IMR-90 (cell line): Measurements from ENCODE around the gene CLPTM1L. TPM values are rescaled to one million over a fixed set of nuclear protein-coding genes. Genes with fewer than 3 reads are reported as not detected.

Experiments
- MAFK ChIP-seq: IDR thresholded peaks from 2 replicates; pipeline ENCODE4 v1.6.1; 2012; ENCODE audit warnings: low read depth, low read length, improper control_type of control experiment
- NFE2L2 ChIP-seq: fragments of 150-350 bp; IDR thresholded peaks from 2 replicates; pipeline ENCODE4 v1.6.1; 2016; ENCODE audit warnings: low read depth, mild to moderate bottlenecking, low read length
- USF2 ChIP-seq: fragments of 150-350 bp; IDR thresholded peaks from 2 replicates; pipeline ENCODE4 v1.6.1; 2017; ENCODE audit warnings: mild to moderate bottlenecking, antibody characterized with exemption, low read length, low read depth
- polyA plus RNA-seq, 3 experiments: library from polyadenylated mRNA; depleted of rRNA; stranded (reverse); fragments of >200 nt; gene quantifications; 2 replicates each; pipeline ENCODE4 v1.2.3, GENCODE V29; 2012; ENCODE audit warnings: low replicate concordance in 1 of 3
- total RNA-seq: library from RNA; depleted of rRNA; stranded (reverse); fragments of >200 nt; gene quantifications from 2 replicates; pipeline ENCODE4 v1.2.3, GENCODE V29; 2012
- TF ChIP-seq, protein P1 (sequence below): fragments of 150-350 bp; IDR thresholded peaks from 2 replicates; pipeline ENCODE4 v1.6.1; 2016; ENCODE audit warnings: low read depth, mild to moderate bottlenecking, low read length, moderate library complexity, borderline replicate concordance

The CLPTM1L gene
- total and polyA plus RNA-seq, 2 of the 4 experiments (the other 2 are of a cell fraction), result 114 to 137 TPM

DNA sequence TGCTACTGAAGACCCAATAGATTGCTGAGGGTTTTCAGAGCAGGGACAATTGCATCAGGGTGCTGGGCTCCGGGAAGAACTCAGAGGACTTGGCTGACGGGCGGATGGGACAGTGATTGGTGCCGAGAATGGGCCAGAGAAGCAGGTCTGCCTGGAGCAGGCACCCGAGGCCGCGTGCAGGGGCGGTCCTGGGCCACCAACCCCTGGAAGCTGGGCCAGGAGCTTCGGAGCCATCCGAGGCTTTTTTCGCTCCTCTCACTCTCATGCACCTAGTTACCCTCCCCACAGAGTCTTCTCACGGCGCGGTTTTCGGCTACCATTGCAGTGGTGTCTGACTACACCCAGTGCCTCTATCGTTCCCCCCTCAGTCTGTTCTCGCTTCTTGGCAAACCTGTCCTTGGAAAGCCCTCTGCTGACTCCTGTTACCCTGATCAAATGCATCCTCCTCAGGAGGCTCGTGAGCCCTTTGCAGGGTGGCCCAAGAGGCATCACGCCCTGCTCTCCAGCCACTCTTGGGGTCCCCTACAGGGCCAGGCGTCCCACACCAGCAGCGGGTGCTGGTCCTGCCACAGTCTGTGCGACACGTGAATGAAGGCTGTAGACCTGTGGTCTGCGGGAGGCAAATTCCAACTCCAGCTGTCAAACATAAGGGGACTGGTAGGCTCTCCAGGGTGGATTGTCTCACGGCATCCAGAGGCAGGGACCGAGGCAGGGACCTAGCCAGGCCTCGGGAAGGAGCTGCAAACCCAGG lies 1.2 kb upstream of the CLPTM1L start (continued):
- TF ChIP-seq, protein P1, sequence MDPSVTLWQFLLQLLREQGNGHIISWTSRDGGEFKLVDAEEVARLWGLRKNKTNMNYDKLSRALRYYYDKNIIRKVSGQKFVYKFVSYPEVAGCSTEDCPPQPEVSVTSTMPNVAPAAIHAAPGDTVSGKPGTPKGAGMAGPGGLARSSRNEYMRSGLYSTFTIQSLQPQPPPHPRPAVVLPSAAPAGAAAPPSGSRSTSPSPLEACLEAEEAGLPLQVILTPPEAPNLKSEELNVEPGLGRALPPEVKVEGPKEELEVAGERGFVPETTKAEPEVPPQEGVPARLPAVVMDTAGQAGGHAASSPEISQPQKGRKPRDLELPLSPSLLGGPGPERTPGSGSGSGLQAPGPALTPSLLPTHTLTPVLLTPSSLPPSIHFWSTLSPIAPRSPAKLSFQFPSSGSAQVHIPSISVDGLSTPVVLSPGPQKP, result no peak
- TF ChIP-seq NFE2L2 (no peak), USF2 (no peak), MAFK (no peak)
